H9 (cell line): ENCODE measurements around the gene MORF4L2. TPM values are rescaled to one million over a fixed set of nuclear protein-coding genes. Genes with fewer than 3 reads are reported as not detected.

Source experiments
- DNase-seq: peaks from one replicate; pipeline ENCODE4 v3.0.0-alpha.2; 2017
- H2AFZ ChIP-seq: one replicate; pipeline ENCODE4 v1.6.1; 2013; ENCODE audit warnings: mild to moderate bottlenecking, low read length, control low read depth, moderate library complexity
- H2AK5ac ChIP-seq: 2 replicates; pipeline ENCODE4 v1.6.1; 2013; ENCODE audit warnings: low read length, control low read depth, mixed read lengths; ENCODE audit not compliant: insufficient read length
- H2BK120ac ChIP-seq: one replicate; pipeline ENCODE4 v1.6.1; 2013; ENCODE audit warnings: low read depth, mild to moderate bottlenecking, low read length, control low read depth, inconsistent platforms; ENCODE audit not compliant: poor library complexity, severe bottlenecking
- H2BK12ac ChIP-seq: 2 replicates; pipeline ENCODE4 v1.6.1; 2013; ENCODE audit warnings: low read length, control low read depth, mixed read lengths, low read depth; ENCODE audit not compliant: insufficient read length
- H2BK15ac ChIP-seq: 2 replicates; pipeline ENCODE4 v1.6.1; 2013; ENCODE audit warnings: low read depth, low read length, control low read depth
- H2BK20ac ChIP-seq: one replicate; pipeline ENCODE4 v1.6.1; 2013; ENCODE audit warnings: low read depth, mild to moderate bottlenecking, low read length, control low read depth, inconsistent platforms; ENCODE audit not compliant: poor library complexity, severe bottlenecking
- H2BK5ac ChIP-seq: 2 replicates; pipeline ENCODE4 v1.6.1; 2013; ENCODE audit warnings: low read length, control low read depth, mixed read lengths; ENCODE audit not compliant: insufficient read length
- H3K14ac ChIP-seq: 2 replicates; pipeline ENCODE4 v1.6.1; 2013; ENCODE audit warnings: low read length, control low read depth; ENCODE audit not compliant: insufficient read depth
- H3K18ac ChIP-seq: 2 replicates; pipeline ENCODE4 v1.6.1; 2013; ENCODE audit warnings: low read depth, mild to moderate bottlenecking, mixed read lengths, low read length, control low read depth; ENCODE audit not compliant: insufficient read length
- H3K23ac ChIP-seq: 2 replicates; pipeline ENCODE4 v1.6.1; 2013; ENCODE audit warnings: low read length, control low read depth, mixed read lengths, low read depth; ENCODE audit not compliant: insufficient read length
- H3K23me2 ChIP-seq: 2 replicates; pipeline ENCODE4 v1.6.1; 2013; ENCODE audit warnings: low read depth, mild to moderate bottlenecking, mixed read lengths, low read length, control low read depth; ENCODE audit not compliant: insufficient read length, poor library complexity, severe bottlenecking
- H3K27ac ChIP-seq: 2 replicates; pipeline ENCODE4 v1.5.1; 2013; ENCODE audit warnings: low read length, control low read depth, mixed read lengths, low read depth; ENCODE audit not compliant: insufficient read length
- H3K27me3 ChIP-seq: 2 replicates; pipeline ENCODE4 v1.6.1; 2013; ENCODE audit warnings: low read length, control low read depth, inconsistent platforms; ENCODE audit not compliant: insufficient read depth
- H3K4ac ChIP-seq: 2 replicates; pipeline ENCODE4 v1.6.1; 2013; ENCODE audit warnings: low read depth, mild to moderate bottlenecking, control low read depth, inconsistent platforms, low read length, moderate library complexity
- H3K4me1 ChIP-seq: 2 replicates; pipeline ENCODE4 v1.6.1; 2013; ENCODE audit warnings: low read length, control low read depth, inconsistent platforms; ENCODE audit not compliant: insufficient read depth
- H3K4me2 ChIP-seq: 2 replicates; pipeline ENCODE4 v1.6.1; 2013; ENCODE audit warnings: low read length, control low read depth, mixed read lengths; ENCODE audit not compliant: insufficient read length, insufficient read depth
- H3K56ac ChIP-seq: 2 replicates; pipeline ENCODE4 v1.6.1; 2013; ENCODE audit warnings: low read depth, mild to moderate bottlenecking, mixed read lengths, low read length, control low read depth; ENCODE audit not compliant: insufficient read length
- H3K79me1 ChIP-seq: 2 replicates; pipeline ENCODE4 v1.6.1; 2013; ENCODE audit warnings: low read depth, mild to moderate bottlenecking, moderate library complexity, low read length, control low read depth, inconsistent platforms; ENCODE audit not compliant: insufficient read depth, poor library complexity, severe bottlenecking
- H3K79me2 ChIP-seq: 2 replicates; pipeline ENCODE4 v1.6.1; 2013; ENCODE audit warnings: low read length, control low read depth, inconsistent platforms; ENCODE audit not compliant: insufficient read depth
- H3K9ac ChIP-seq: 2 replicates; pipeline ENCODE4 v1.6.1; 2013; ENCODE audit warnings: low read length, control low read depth, mixed read lengths; ENCODE audit not compliant: insufficient read length; ENCODE audit errors: extremely low read depth
- H3K9me3 ChIP-seq: one replicate; pipeline ENCODE4 v1.6.1; 2013; ENCODE audit warnings: low read depth, low read length, inconsistent platforms; ENCODE audit not compliant: control insufficient read depth
- H3T11ph ChIP-seq: one replicate; pipeline ENCODE4 v1.6.1; 2013; ENCODE audit warnings: mild to moderate bottlenecking, low read length, control low read depth, inconsistent platforms
- H4K20me1 ChIP-seq: one replicate; pipeline ENCODE4 v1.6.1; 2013; ENCODE audit not compliant: control insufficient read depth, insufficient read length, insufficient read depth
- H4K5ac ChIP-seq: 2 replicates; pipeline ENCODE4 v1.6.1; 2013; ENCODE audit warnings: low read depth, mild to moderate bottlenecking, mixed read lengths, low read length, control low read depth; ENCODE audit not compliant: insufficient read length
- H4K8ac ChIP-seq: replicated peaks from 2 replicates; pipeline ENCODE4 v1.6.1; 2013; ENCODE audit warnings: low read length, control low read depth, mixed read lengths, low read depth; ENCODE audit not compliant: insufficient read length
- H4K91ac ChIP-seq: 2 replicates; pipeline ENCODE4 v1.6.1; 2013; ENCODE audit warnings: low read depth, mild to moderate bottlenecking, moderate library complexity, mixed read lengths, low read length, control low read depth; ENCODE audit not compliant: insufficient read length
- H3K27ac Mint-ChIP-seq, 3 experiments: 2 replicates in 2 of 3; 3 replicates in 1 of 3; pipeline ENCODE4 v1.8.0; 2020 to 2021; ENCODE audit warnings: mixed read lengths in 3 of 3, mild to moderate bottlenecking in 1 of 3, moderate library complexity in 1 of 3
- H3K27me3 Mint-ChIP-seq: 2 replicates; pipeline ENCODE4 v1.8.0; 2021; ENCODE audit warnings: low read depth, mild to moderate bottlenecking, moderate library complexity, mixed read lengths
- H3K36me3 Mint-ChIP-seq, 3 experiments: 2 replicates in 2 of 3; 3 replicates in 1 of 3; pipeline ENCODE4 v1.8.0; 2020 to 2021; ENCODE audit warnings: low read depth in 3 of 3, mixed read lengths in 3 of 3; ENCODE audit not compliant: insufficient read depth in 1 of 3
- H3K4me1 Mint-ChIP-seq, 2 experiments: 2 replicates each; pipeline ENCODE4 v1.8.0; 2020; ENCODE audit warnings: mixed read lengths in 2 of 2
- H3K4me3 Mint-ChIP-seq, 2 experiments: 2 replicates in 1 of 2; 3 replicates in 1 of 2; pipeline ENCODE4 v1.8.0; 2020 to 2021; ENCODE audit warnings: mild to moderate bottlenecking in 2 of 2, mixed read lengths in 2 of 2, moderate library complexity in 1 of 2
- H3K9me3 Mint-ChIP-seq, 2 experiments: 2 replicates in 1 of 2; 3 replicates in 1 of 2; pipeline ENCODE4 v1.8.0; 2020; ENCODE audit warnings: mild to moderate bottlenecking in 2 of 2, mixed read lengths in 2 of 2, moderate library complexity in 1 of 2
- CTCF ChIP-seq: fragments of 200-600 bp; sonication (generic); conservative IDR thresholded peaks from 3 replicates; pipeline ENCODE4 v1.8.0; 2021; ENCODE audit warnings: antibody characterized with exemption, mild to moderate bottlenecking
- WGBS: extraction: QIAGEN DNeasy Blood & Tissue Kit; methylation state at CpG from one replicate; pipeline ENCODE4 v1.1.7; 2013; ENCODE audit warnings: missing lambda C conversion rate, low lambda C conversion rate, mixed read lengths; ENCODE audit not compliant: insufficient read length; ENCODE audit errors: extremely low coverage; 5-methylcytosine and 5-hydroxymethylcytosine counted together
- total RNA-seq: library from RNA; stranded (reverse); gene quantifications from 2 replicates; pipeline ENCODE4 v1.2.1, GENCODE V29; 2021

The MORF4L2 gene
- total RNA-seq, 1 experiment from 2014 or later: 378 TPM

- H4K91ac ChIP-seq: no peak overlapping the region
- peaks cover 8 to 9% of the 10 kb centered on the region in 2 experiments for H3K4me1 Mint-ChIP-seq
- peaks cover 0 to 40% of the 10 kb centered on the region in 2 experiments; a peak in 2 of 5 replicates for H3K9me3 Mint-ChIP-seq
Measured at GRCh38 chrX:103704863-103705262, 18.4 kb upstream of the MORF4L2 start.

More at GRCh38 chrX:103704863-103705262, 18.4 kb upstream of the MORF4L2 start:
- Histone ChIP-seq H2BK20ac (no peak overlapping the region), H3K9ac (no peak overlapping the region), H4K20me1 (no peaks in the 10 kb centered on the region), H3K18ac (no peak overlapping the region), H3K27me3 (no peaks in the 10 kb centered on the region), H4K5ac (no peak overlapping the region), H3K79me1 (no peaks in the 10 kb centered on the region), H3K4me2 (no peak overlapping the region), H2BK120ac (no peak overlapping the region), H2AK5ac (no peak overlapping the region), H3K9me3 (no peaks in the 10 kb centered on the region), H4K8ac (no peak overlapping the region), H3K56ac (no peak overlapping the region), H3K23me2 (no peaks in the 10 kb centered on the region), H3K4me1 (no peaks in the 10 kb centered on the region), H2AFZ (no peak overlapping the region), H3K23ac (no peak overlapping the region), H2BK15ac (no peak overlapping the region), H3K4ac (no peak overlapping the region), H3T11ph (no peak overlapping the region), H3K14ac (no peak overlapping the region), H2BK12ac (no peak overlapping the region), H3K27ac (no peak overlapping the region), H3K79me2 (no peaks in the 10 kb centered on the region), H2BK5ac (no peak overlapping the region)
- no peak overlapping the region for H3K4me3 Mint-ChIP-seq
- DNase-seq: no peak
- peaks cover 4% of the 10 kb centered on the region; the same call in 1 of the 2 replicates for H3K27me3 Mint-ChIP-seq
- no peaks in the 10 kb centered on the region for H3K36me3 Mint-ChIP-seq
- no CpG with 5 or more reads among the region's 3 CpGs for WGBS
- no peak for TF ChIP-seq CTCF
- no peak overlapping the region for H3K27ac Mint-ChIP-seq
